ENCODE results near the gene NBEA. TPM values are rescaled to one million over a fixed set of nuclear protein-coding genes. Genes with fewer than 3 reads are reported as not detected.

The NBEA gene
- total RNA-seq, 1 donor from 2014 or later, result 0.14 TPM

GRCh38 chr13:35346494-35346893, 404.4 kb downstream of the NBEA start:
- Mint-ChIP-seq H3K27me3 (no peaks in the 10 kb centered on the region), H3K36me3 (ENCODE audit: low read depth) (no peaks in the 10 kb centered on the region), H3K27ac (no peak overlapping the region), H3K9me3 (no peaks in the 10 kb centered on the region), H3K4me1 (no peaks in the 10 kb centered on the region), H3K4me3 (no peak overlapping the region)
- DNase-seq, result no peak
- intact Hi-C loops (cut with micrococcal nuclease), result no loop called here

- H3K27me3 Mint-ChIP-seq, result no peaks in the 10 kb centered on the region
- intact Hi-C loops (cut with micrococcal nuclease), result no loop called here
- no peak overlapping the region for H3K4me3 Mint-ChIP-seq
- no peaks in the 10 kb centered on the region for H3K36me3 Mint-ChIP-seq (ENCODE audit: low read depth)
- H3K9me3 Mint-ChIP-seq, result no peaks in the 10 kb centered on the region
- no peaks in the 10 kb centered on the region for H3K4me1 Mint-ChIP-seq
- no peak overlapping the region for H3K27ac Mint-ChIP-seq
- no peak for DNase-seq
These were observed 405.7 kb downstream of the NBEA start for GRCh38 chr13:35347679-35348205.

- H3K4me3 Mint-ChIP-seq, result no peak overlapping the region
These were observed 407.0 kb downstream of the NBEA start for GRCh38 chr13:35349052-35349451.

GRCh38 chr13:35349673-35350278, 407.7 kb downstream of the NBEA start:
- Mint-ChIP-seq H3K4me1 (no peaks in the 10 kb centered on the region), H3K9me3 (no peaks in the 10 kb centered on the region), H3K36me3 (ENCODE audit: low read depth) (no peaks in the 10 kb centered on the region), H3K27me3 (no peaks in the 10 kb centered on the region), H3K4me3 (no peak overlapping the region), H3K27ac (no peak overlapping the region)
- no peak for DNase-seq
- intact Hi-C loops (cut with micrococcal nuclease), result no loop called here

More at GRCh38 chr13:35349052-35349451, 407.0 kb downstream of the NBEA start:
- Mint-ChIP-seq H3K27ac (no peak overlapping the region), H3K36me3 (ENCODE audit: low read depth) (no peaks in the 10 kb centered on the region), H3K4me1 (no peaks in the 10 kb centered on the region), H3K9me3 (no peaks in the 10 kb centered on the region), H3K27me3 (no peaks in the 10 kb centered on the region)
- intact Hi-C loops (cut with micrococcal nuclease), result no loop called here
- no peak for DNase-seq

DNA sequence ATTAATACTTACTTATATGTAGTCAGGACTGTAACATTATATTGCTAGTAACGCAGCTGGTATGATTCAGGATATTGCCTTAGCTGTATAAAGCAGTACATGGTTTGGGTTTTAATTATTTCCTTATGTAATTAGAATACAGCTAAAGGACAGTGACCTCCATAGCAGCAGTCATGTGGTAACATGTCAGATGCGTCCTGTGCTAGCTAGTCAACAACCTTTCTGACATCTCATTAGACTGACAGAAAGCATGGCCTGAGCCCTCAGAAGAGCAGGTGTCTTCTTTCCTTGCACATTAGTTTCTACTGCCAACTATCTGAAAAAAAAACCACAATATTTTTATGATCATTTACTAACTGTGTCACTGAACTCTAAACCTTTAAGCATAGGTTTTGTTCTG, 412.2 kb downstream of the NBEA start:
- no peaks in the 10 kb centered on the region for H3K36me3 Mint-ChIP-seq (ENCODE audit: low read depth)
- no peak overlapping the region for H3K27ac Mint-ChIP-seq
- no peaks in the 10 kb centered on the region for H3K27me3 Mint-ChIP-seq
- DNase-seq, result no peak
- H3K4me3 Mint-ChIP-seq, result no peak overlapping the region
- no peaks in the 10 kb centered on the region for H3K9me3 Mint-ChIP-seq
- no peaks in the 10 kb centered on the region for H3K4me1 Mint-ChIP-seq
- intact Hi-C loops (cut with micrococcal nuclease), result no loop called here

GRCh38 chr13:35354882-35355281, 412.8 kb downstream of the NBEA start:
- no peaks in the 10 kb centered on the region for H3K36me3 Mint-ChIP-seq (ENCODE audit: low read depth)
- no peaks in the 10 kb centered on the region for H3K9me3 Mint-ChIP-seq
- no peaks in the 10 kb centered on the region for H3K27me3 Mint-ChIP-seq
- H3K27ac Mint-ChIP-seq, result no peak overlapping the region
- no peak overlapping the region for H3K4me3 Mint-ChIP-seq
- no peak for DNase-seq
- intact Hi-C loops (cut with micrococcal nuclease), result no loop called here
- no peaks in the 10 kb centered on the region for H3K4me1 Mint-ChIP-seq

GRCh38 chr13:35356572-35356971, 414.5 kb downstream of the NBEA start:
- H3K4me1 Mint-ChIP-seq, result no peaks in the 10 kb centered on the region
- no peak overlapping the region for H3K4me3 Mint-ChIP-seq
- no peaks in the 10 kb centered on the region for H3K36me3 Mint-ChIP-seq (ENCODE audit: low read depth)
- no peak overlapping the region for H3K27ac Mint-ChIP-seq
- DNase-seq, result no peak
- no peaks in the 10 kb centered on the region for H3K9me3 Mint-ChIP-seq
- H3K27me3 Mint-ChIP-seq, result no peaks in the 10 kb centered on the region
- intact Hi-C loops (cut with micrococcal nuclease), result no loop called here

DNA sequence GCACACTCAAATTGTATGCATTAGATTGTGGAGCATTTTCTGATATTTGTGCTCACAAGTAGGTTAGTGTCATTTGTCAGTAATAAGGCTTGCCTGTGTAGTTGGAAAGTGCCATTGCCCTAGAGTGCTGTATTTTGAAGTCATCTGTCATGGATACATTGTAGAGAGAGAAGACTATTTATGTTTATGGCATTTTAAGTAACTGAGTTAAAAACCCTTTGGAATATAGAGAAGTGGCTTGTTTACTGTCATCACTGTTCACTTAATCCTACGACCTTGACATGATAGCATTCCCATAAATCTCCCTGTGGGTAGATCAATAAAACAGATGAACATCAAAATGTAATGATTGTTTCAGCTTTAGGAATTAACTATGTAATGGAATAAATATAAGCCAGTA, 423.8 kb downstream of the NBEA start:
- intact Hi-C loops (cut with micrococcal nuclease), result no loop called here
- Mint-ChIP-seq H3K9me3 (peaks cover 9% of the 10 kb centered on the region), H3K36me3 (ENCODE audit: low read depth) (no peaks in the 10 kb centered on the region), H3K4me1 (no peaks in the 10 kb centered on the region), H3K4me3 (no peak overlapping the region), H3K27me3 (no peaks in the 10 kb centered on the region), H3K27ac (no peak overlapping the region)
- no peak for DNase-seq

DNA sequence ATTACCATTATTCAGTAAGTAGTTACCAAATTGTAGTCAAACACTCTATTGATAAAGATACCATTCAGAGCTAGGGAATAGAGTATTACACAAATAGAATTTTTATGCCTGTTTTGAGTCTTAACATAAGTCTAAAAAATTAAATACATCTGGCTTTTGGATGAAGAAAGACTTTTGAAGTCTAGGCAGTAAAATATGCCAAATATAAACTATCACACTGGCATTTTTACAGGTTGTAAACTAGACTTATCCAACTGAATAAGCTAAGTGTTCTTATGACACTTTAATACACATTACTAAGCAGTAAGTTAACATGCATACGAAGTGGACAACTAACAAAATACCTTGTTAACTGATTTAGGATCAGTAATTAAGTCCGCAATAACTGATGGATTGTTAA, 425.5 kb downstream of the NBEA start:
- DNase-seq, result no peak
- H3K4me3 Mint-ChIP-seq, result no peak overlapping the region
- H3K27me3 Mint-ChIP-seq, result no peaks in the 10 kb centered on the region
- H3K4me1 Mint-ChIP-seq, result no peaks in the 10 kb centered on the region
- H3K9me3 Mint-ChIP-seq, result peaks cover 14% of the 10 kb centered on the region
- intact Hi-C loops (cut with micrococcal nuclease), result no loop called here
- H3K36me3 Mint-ChIP-seq (ENCODE audit: low read depth), result no peaks in the 10 kb centered on the region
- H3K27ac Mint-ChIP-seq, result no peak overlapping the region

DNA sequence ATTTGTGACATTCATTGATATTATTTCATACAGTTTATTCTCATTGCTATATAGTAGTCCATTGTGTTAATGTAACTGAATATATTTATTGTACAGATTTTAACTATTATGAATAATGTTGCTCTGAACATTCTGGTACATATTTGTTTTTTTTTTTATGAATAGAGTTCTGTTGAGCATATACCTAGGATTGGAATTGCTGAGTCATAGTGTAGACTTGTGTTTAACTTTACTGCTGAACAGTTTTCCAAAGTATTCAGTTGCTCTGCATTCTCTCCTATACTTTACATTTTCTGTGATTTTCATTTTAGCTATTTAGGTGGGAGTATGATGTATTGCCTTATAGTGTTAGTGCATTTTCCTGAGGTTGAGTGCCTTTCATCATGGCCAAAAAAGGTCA, 436.9 kb downstream of the NBEA start:
- no peak overlapping the region for H3K27ac Mint-ChIP-seq
- no peaks in the 10 kb centered on the region for H3K9me3 Mint-ChIP-seq
- H3K4me1 Mint-ChIP-seq, result no peaks in the 10 kb centered on the region
- DNase-seq, result no peak
- intact Hi-C loops (cut with micrococcal nuclease), result no loop called here
- no peak overlapping the region for H3K4me3 Mint-ChIP-seq
- H3K27me3 Mint-ChIP-seq, result no peaks in the 10 kb centered on the region
- no peaks in the 10 kb centered on the region for H3K36me3 Mint-ChIP-seq (ENCODE audit: low read depth)

GRCh38 chr13:35379663-35380062, 437.6 kb downstream of the NBEA start:
- no peaks in the 10 kb centered on the region for H3K9me3 Mint-ChIP-seq
- no peak overlapping the region for H3K27ac Mint-ChIP-seq
- intact Hi-C loops (cut with micrococcal nuclease), result no loop called here
- no peak overlapping the region for H3K4me3 Mint-ChIP-seq
- H3K4me1 Mint-ChIP-seq, result no peaks in the 10 kb centered on the region
- H3K27me3 Mint-ChIP-seq, result no peaks in the 10 kb centered on the region
- no peaks in the 10 kb centered on the region for H3K36me3 Mint-ChIP-seq (ENCODE audit: low read depth)
- no peak for DNase-seq

DNA sequence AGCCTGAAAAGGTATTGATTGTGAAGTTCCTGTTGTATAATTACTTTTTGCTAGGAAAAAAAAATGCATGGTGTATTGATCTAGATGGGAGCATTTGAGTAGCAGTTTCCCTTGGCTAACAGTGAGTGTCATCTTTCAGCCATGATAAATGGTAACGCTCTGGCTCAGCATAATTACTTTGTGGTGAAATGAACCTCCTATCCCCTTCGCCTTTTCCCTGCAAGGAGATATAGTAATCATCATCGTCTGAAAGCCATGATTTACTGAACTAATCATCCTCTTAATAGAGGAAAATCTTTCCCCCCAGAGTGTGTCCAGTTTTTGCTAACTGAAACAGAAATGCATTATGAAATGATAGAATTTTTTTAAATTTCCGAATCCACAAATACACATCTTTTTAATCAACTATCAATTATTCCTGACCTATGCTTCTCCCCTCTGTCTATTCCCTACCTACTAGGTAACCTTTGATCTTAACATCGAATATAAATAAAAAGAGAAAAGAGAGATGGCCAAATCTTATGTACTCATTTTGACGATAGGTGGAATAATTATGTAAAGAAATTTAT, 445.7 kb downstream of the NBEA start:
- Mint-ChIP-seq H3K4me3 (no peak overlapping the region), H3K9me3 (no peaks in the 10 kb centered on the region), H3K4me1 (no peaks in the 10 kb centered on the region), H3K36me3 (ENCODE audit: low read depth) (no peaks in the 10 kb centered on the region), H3K27me3 (no peaks in the 10 kb centered on the region), H3K27ac (no peak overlapping the region)
- intact Hi-C loops (cut with micrococcal nuclease), result no loop called here
- no peak for DNase-seq

- H3K4me3 Mint-ChIP-seq, result no peak overlapping the region
- no peaks in the 10 kb centered on the region for H3K36me3 Mint-ChIP-seq (ENCODE audit: low read depth)
- no peaks in the 10 kb centered on the region for H3K27me3 Mint-ChIP-seq
- no peak overlapping the region for H3K27ac Mint-ChIP-seq
- intact Hi-C loops (cut with micrococcal nuclease), result no loop called here
- no peaks in the 10 kb centered on the region for H3K4me1 Mint-ChIP-seq
- no peaks in the 10 kb centered on the region for H3K9me3 Mint-ChIP-seq
- no peak for DNase-seq
These were observed 446.6 kb downstream of the NBEA start for GRCh38 chr13:35388441-35389355.

DNA sequence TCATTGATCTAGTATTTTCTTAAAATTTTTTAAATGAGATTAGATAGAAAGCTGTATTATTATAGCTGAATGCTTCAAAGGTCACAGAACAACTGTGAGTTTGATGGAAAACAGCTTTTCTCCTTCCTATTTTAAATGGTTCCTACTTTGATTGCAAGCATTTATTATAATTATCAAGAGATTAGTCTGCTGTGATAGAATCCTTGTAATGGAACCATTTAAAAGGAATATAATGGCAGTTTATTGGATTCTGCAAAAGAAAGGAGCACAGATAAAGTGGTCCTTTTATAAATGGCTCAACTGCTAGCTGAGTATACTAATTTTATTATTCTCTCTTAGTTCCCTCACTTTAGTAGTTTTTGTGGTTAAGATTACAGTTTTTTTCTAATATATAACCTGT, 447.5 kb downstream of the NBEA start:
- H3K4me1 Mint-ChIP-seq, result no peaks in the 10 kb centered on the region

More for the DNA sequence above, 447.5 kb downstream of the NBEA start:
- Mint-ChIP-seq H3K27ac (no peak overlapping the region), H3K36me3 (ENCODE audit: low read depth) (no peaks in the 10 kb centered on the region), H3K9me3 (no peaks in the 10 kb centered on the region), H3K27me3 (no peaks in the 10 kb centered on the region), H3K4me3 (no peak overlapping the region)
- no peak for DNase-seq
- intact Hi-C loops (cut with micrococcal nuclease), result no loop called here
